SK-N-SH treated with all-trans-retinoic acid at 6 μM for 48 hours (cell line): ENCODE data around the gene TRPM5.
"Not testable (repeated sequence)": the region's sequence is repeated elsewhere in the genome, so short reads cannot be mapped to it uniquely, and the experiment has no call there.

Experiments used
- ATAC-seq: fragments of 200-7000 bp; cut with Tn5 transposase; 3 replicates; pipeline ENCODE4 v1.9.1; 2020; ENCODE audit warnings: mild to moderate bottlenecking, moderate library complexity
- BACH2 ChIP-seq: fragments of 250-450 bp; sonication (Bioruptor Pico); IDR thresholded peaks from 2 replicates; pipeline ENCODE4 v1.9.0; 2021; ENCODE audit warnings: mild to moderate bottlenecking, borderline replicate concordance
- CSDC2 ChIP-seq: fragments of 250-450 bp; sonication (Bioruptor Pico); IDR thresholded peaks from 2 replicates; pipeline ENCODE4 v1.5.0; 2020; ENCODE audit warnings: mild to moderate bottlenecking, moderate library complexity
- GLIS3 ChIP-seq: fragments of 250-450 bp; sonication (Bioruptor Pico); IDR thresholded peaks from 2 replicates; pipeline ENCODE4 v1.5.0; 2020; ENCODE audit warnings: mild to moderate bottlenecking, moderate library complexity
- ISL1 ChIP-seq: fragments of 250-450 bp; sonication (Bioruptor Pico); IDR thresholded peaks from 2 replicates; pipeline ENCODE4 v2.1.2; 2022; ENCODE audit warnings: mild to moderate bottlenecking, moderate library complexity
- OSR1 ChIP-seq: fragments of 250-450 bp; sonication (Bioruptor Pico); IDR thresholded peaks from 2 replicates; pipeline ENCODE4 v1.8.0; 2022; ENCODE audit warnings: moderate library complexity, mild to moderate bottlenecking, inconsistent platforms
- SNAI2 ChIP-seq: fragments of 250-450 bp; sonication (Bioruptor Pico); IDR thresholded peaks from 2 replicates; pipeline ENCODE4 v1.5.0; 2020; ENCODE audit warnings: mild to moderate bottlenecking, moderate library complexity
- TCF4 ChIP-seq: fragments of 250-450 bp; sonication (Bioruptor Pico); IDR thresholded peaks from 2 replicates; pipeline ENCODE4 v1.8.0; 2021; ENCODE audit warnings: mild to moderate bottlenecking, moderate library complexity, borderline replicate concordance
- TOX ChIP-seq: fragments of 250-450 bp; sonication (Bioruptor Pico); IDR thresholded peaks from 2 replicates; pipeline ENCODE4 v1.8.0; 2021; ENCODE audit warnings: mild to moderate bottlenecking, moderate library complexity, borderline replicate concordance
- ZC3H10 ChIP-seq: fragments of 250-450 bp; sonication (Bioruptor Pico); IDR thresholded peaks from 2 replicates; pipeline ENCODE4 v1.5.1; 2021; ENCODE audit warnings: mild to moderate bottlenecking, moderate library complexity
- ZFP3 ChIP-seq: fragments of 250-450 bp; sonication (Bioruptor Pico); IDR thresholded peaks from 2 replicates; pipeline ENCODE4 v1.5.0; 2020; ENCODE audit warnings: mild to moderate bottlenecking, moderate library complexity
- ZFP30 ChIP-seq: fragments of 450-650 bp; formaldehyde crosslinking; IDR thresholded peaks from 2 replicates; pipeline ENCODE4 v1.5.0; 2022; ENCODE audit warnings: mild to moderate bottlenecking, moderate library complexity
- ZNF565 ChIP-seq: fragments of 450-650 bp; formaldehyde crosslinking; conservative IDR thresholded peaks from 2 replicates; pipeline ENCODE4 v1.5.0; 2020; ENCODE audit warnings: low read depth, mild to moderate bottlenecking, moderate library complexity
- ZNF70 ChIP-seq: fragments of 450-650 bp; formaldehyde crosslinking; IDR thresholded peaks from 2 replicates; pipeline ENCODE4 v1.5.0; 2020; ENCODE audit warnings: mild to moderate bottlenecking, moderate library complexity
- ZNF8 ChIP-seq: fragments of 450-650 bp; formaldehyde crosslinking; IDR thresholded peaks from 2 replicates; pipeline ENCODE4 v1.5.0; 2020; ENCODE audit warnings: mild to moderate bottlenecking, moderate library complexity
- TF ChIP-seq, protein P1 (sequence below): fragments of 250-450 bp; sonication (Bioruptor Pico); IDR thresholded peaks from 2 replicates; pipeline ENCODE4 v1.5.0; 2020; ENCODE audit warnings: mild to moderate bottlenecking, moderate library complexity
- TF ChIP-seq, protein P2 (sequence below): fragments of 250-450 bp; sonication (Bioruptor Pico); IDR thresholded peaks from 2 replicates; pipeline ENCODE4 v1.8.0; 2021; ENCODE audit warnings: low read depth, mild to moderate bottlenecking, moderate library complexity, borderline replicate concordance
- TF ChIP-seq, protein P3 (sequence below): fragments of 250-450 bp; sonication (Bioruptor Pico); IDR thresholded peaks from 2 replicates; pipeline ENCODE4 v1.5.1; 2021; ENCODE audit warnings: mild to moderate bottlenecking, moderate library complexity
- TF ChIP-seq, protein P4 (sequence below): fragments of 250-450 bp; sonication (Bioruptor Pico); IDR thresholded peaks from 2 replicates; pipeline ENCODE4 v1.5.1; 2020; ENCODE audit warnings: low read depth, mild to moderate bottlenecking, moderate library complexity
- TF ChIP-seq, protein P5 (sequence below): fragments of 250-450 bp; sonication (Bioruptor Pico); IDR thresholded peaks from 2 replicates; pipeline ENCODE4 v1.8.0; 2020; ENCODE audit warnings: mild to moderate bottlenecking, moderate library complexity, borderline replicate concordance

Gene TRPM5

DNA sequence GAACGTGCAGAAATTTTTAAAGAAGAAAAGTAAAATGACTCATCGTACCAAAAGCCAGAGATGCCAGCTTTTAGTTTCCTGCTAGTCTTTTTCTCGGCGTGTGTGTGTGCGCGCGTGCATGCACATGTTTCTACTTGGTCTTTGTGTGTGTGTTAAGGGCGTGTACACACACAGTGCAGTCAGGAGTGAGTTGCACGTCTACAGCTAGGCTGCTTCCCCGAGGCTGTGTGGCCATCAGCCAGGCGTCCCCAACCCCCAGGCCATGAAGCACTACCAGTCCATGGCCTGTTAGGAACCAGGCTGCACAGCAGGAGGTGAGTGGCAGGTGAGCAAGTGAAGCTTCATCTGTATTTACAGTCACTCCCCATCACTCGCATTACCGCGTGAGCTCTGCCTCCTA, 36.9 kb upstream of the TRPM5 start:
- no peak for TF ChIP-seq TCF4 (CRISPR knock-in tag)
- no peak for TF ChIP-seq CSDC2
- TF ChIP-seq, protein P1, sequence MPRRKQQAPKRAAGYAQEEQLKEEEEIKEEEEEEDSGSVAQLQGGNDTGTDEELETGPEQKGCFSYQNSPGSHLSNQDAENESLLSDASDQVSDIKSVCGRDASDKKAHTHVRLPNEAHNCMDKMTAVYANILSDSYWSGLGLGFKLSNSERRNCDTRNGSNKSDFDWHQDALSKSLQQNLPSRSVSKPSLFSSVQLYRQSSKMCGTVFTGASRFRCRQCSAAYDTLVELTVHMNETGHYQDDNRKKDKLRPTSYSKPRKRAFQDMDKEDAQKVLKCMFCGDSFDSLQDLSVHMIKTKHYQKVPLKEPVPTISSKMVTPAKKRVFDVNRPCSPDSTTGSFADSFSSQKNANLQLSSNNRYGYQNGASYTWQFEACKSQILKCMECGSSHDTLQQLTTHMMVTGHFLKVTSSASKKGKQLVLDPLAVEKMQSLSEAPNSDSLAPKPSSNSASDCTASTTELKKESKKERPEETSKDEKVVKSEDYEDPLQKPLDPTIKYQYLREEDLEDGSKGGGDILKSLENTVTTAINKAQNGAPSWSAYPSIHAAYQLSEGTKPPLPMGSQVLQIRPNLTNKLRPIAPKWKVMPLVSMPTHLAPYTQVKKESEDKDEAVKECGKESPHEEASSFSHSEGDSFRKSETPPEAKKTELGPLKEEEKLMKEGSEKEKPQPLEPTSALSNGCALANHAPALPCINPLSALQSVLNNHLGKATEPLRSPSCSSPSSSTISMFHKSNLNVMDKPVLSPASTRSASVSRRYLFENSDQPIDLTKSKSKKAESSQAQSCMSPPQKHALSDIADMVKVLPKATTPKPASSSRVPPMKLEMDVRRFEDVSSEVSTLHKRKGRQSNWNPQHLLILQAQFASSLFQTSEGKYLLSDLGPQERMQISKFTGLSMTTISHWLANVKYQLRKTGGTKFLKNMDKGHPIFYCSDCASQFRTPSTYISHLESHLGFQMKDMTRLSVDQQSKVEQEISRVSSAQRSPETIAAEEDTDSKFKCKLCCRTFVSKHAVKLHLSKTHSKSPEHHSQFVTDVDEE: no peak
- no peak for TF ChIP-seq OSR1 (CRISPR knock-in tag)

DNA sequence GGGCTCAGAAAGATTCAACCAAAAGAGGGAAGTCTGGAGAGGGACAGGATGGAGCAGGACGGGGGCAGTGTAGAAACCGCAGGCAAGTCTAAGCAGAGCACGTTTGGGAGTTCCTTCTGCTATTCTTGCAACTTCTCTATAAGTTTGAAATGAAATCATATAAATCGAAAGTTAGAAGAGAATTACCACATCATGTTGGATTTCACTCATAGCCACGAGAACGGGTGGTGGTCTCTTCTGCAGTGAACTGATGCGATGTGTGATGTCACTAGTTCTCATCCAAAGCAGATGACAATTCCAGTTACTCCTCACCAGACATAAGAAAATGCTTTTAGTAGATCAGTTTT, 36.5 kb upstream of the TRPM5 start:
- no peak for ATAC-seq
- TF ChIP-seq, protein P2, sequence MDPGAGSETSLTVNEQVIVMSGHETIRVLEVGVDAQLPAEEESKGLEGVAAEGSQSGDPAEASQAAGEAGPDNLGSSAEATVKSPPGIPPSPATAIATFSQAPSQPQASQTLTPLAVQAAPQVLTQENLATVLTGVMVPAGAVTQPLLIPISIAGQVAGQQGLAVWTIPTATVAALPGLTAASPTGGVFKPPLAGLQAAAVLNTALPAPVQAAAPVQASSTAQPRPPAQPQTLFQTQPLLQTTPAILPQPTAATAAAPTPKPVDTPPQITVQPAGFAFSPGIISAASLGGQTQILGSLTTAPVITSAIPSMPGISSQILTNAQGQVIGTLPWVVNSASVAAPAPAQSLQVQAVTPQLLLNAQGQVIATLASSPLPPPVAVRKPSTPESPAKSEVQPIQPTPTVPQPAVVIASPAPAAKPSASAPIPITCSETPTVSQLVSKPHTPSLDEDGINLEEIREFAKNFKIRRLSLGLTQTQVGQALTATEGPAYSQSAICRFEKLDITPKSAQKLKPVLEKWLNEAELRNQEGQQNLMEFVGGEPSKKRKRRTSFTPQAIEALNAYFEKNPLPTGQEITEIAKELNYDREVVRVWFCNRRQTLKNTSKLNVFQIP: no peak
- TF ChIP-seq ZNF565 (CRISPR knock-in tag) (no peak), GLIS3 (CRISPR knock-in tag) (no peak), ZFP30 (CRISPR knock-in tag) (no peak), BACH2 (CRISPR knock-in tag) (no peak), ZNF8 (CRISPR knock-in tag) (no peak), TOX (CRISPR knock-in tag) (no peak), ZNF70 (CRISPR knock-in tag) (no peak), SNAI2 (no peak), ZC3H10 (CRISPR knock-in tag) (no peak), CSDC2 (no peak), ISL1 (CRISPR knock-in tag) (no peak), ZFP3 (CRISPR knock-in tag) (no peak)
- TF ChIP-seq, protein P3, sequence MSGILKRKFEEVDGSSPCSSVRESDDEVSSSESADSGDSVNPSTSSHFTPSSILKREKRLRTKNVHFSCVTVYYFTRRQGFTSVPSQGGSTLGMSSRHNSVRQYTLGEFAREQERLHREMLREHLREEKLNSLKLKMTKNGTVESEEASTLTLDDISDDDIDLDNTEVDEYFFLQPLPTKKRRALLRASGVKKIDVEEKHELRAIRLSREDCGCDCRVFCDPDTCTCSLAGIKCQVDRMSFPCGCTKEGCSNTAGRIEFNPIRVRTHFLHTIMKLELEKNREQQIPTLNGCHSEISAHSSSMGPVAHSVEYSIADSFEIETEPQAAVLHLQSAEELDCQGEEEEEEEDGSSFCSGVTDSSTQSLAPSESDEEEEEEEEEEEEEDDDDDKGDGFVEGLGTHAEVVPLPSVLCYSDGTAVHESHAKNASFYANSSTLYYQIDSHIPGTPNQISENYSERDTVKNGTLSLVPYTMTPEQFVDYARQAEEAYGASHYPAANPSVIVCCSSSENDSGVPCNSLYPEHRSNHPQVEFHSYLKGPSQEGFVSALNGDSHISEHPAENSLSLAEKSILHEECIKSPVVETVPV: no peak
- TF ChIP-seq, protein P1: no peak
- TF ChIP-seq, protein P4, sequence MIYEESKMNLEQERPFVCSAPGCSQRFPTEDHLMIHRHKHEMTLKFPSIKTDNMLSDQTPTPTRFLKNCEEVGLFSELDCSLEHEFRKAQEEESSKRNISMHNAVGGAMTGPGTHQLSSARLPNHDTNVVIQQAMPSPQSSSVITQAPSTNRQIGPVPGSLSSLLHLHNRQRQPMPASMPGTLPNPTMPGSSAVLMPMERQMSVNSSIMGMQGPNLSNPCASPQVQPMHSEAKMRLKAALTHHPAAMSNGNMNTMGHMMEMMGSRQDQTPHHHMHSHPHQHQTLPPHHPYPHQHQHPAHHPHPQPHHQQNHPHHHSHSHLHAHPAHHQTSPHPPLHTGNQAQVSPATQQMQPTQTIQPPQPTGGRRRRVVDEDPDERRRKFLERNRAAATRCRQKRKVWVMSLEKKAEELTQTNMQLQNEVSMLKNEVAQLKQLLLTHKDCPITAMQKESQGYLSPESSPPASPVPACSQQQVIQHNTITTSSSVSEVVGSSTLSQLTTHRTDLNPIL (CRISPR knock-in tag): no peak
- TF ChIP-seq, protein P5, sequence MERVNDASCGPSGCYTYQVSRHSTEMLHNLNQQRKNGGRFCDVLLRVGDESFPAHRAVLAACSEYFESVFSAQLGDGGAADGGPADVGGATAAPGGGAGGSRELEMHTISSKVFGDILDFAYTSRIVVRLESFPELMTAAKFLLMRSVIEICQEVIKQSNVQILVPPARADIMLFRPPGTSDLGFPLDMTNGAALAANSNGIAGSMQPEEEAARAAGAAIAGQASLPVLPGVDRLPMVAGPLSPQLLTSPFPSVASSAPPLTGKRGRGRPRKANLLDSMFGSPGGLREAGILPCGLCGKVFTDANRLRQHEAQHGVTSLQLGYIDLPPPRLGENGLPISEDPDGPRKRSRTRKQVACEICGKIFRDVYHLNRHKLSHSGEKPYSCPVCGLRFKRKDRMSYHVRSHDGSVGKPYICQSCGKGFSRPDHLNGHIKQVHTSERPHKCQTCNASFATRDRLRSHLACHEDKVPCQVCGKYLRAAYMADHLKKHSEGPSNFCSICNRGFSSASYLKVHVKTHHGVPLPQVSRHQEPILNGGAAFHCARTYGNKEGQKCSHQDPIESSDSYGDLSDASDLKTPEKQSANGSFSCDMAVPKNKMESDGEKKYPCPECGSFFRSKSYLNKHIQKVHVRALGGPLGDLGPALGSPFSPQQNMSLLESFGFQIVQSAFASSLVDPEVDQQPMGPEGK (CRISPR knock-in tag): no peak

More for the DNA sequence above, 36.9 kb upstream of the TRPM5 start:
- no peak for ATAC-seq

DNA sequence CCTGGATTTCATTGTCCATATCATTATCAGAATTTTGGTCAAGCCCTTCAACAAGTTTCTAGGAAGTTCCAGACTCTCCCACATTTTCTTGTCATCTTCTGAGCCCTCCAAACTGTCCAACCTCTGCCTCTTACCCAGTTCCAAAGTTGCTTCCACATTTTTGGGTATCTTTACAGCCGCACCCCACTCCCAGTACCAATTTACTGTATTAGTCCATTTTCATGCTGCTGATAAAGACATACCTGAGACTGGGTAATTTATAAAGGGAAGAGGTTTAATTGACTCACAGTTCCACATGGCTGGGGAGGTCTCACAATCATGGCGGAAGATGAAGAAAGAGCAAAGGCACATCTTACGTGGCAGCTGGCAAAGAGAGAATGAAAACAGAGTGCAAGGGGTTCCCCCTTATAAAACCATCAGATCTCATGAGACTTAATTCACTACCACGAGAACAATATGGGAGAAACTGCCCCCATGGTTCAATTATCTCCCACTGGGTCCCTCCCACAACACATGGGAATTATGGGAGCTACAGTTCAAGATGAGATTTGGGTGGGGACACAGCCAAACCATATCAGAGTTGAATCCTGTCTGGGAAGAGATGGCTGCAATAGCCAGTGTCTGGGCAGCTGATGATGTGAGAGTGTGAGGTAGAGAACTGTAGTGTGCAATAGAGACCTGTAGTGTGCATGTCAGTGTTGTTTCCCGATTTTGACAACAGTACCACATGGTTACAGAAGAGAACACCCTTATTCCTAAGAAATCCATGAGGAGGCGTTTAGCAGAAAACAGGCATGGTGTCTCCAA, 36.0 kb upstream of the TRPM5 start:
- not testable (repeated sequence) for ATAC-seq
